ENCODE measurements around the gene TMOD4. TPM values are rescaled to one million over a fixed set of nuclear protein-coding genes. Genes with fewer than 3 reads are reported as not detected.

The TMOD4 gene
- total RNA-seq, 1 donor from 2014 or later = not detected

DNA sequence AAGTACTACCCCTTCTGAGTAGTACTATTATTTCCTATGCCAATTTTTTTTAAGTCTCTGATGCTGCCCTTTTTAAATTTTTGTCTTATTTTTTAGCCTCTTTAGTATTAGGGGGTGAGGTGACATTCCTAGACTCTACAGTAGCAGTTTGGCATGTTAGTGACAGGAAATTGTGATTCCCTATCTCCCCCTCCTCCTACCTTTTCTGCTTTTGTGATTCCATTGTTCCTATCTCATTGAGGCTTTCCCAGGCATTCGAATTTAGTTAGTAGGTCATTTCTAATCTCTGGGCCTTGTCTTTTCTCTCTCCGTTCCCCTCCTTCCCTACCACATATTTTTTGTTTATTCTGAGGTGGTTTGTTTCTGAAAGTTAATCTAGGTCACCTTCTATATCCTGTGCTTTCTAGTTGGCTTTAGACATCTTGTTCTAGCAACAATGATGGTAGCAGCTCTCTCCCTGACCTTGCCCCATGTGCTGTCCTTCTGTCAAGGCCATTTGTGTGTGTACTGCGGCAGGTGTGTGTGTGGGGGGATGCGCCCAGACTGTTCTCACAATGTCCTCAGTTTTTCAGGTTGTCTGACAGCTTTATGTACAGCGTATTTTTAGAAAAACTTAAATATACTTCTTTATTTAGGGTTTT is 50.9 kb downstream of the TMOD4 start:
- TF ChIP-seq, protein P1, sequence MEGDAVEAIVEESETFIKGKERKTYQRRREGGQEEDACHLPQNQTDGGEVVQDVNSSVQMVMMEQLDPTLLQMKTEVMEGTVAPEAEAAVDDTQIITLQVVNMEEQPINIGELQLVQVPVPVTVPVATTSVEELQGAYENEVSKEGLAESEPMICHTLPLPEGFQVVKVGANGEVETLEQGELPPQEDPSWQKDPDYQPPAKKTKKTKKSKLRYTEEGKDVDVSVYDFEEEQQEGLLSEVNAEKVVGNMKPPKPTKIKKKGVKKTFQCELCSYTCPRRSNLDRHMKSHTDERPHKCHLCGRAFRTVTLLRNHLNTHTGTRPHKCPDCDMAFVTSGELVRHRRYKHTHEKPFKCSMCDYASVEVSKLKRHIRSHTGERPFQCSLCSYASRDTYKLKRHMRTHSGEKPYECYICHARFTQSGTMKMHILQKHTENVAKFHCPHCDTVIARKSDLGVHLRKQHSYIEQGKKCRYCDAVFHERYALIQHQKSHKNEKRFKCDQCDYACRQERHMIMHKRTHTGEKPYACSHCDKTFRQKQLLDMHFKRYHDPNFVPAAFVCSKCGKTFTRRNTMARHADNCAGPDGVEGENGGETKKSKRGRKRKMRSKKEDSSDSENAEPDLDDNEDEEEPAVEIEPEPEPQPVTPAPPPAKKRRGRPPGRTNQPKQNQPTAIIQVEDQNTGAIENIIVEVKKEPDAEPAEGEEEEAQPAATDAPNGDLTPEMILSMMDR (IDR thresholded peaks at IDR 0.05; ENCODE audit: insufficient read depth, low read length, poor library complexity, severe bottlenecking) = no peak
- Histone ChIP-seq H3K27me3 (ENCODE audit: control insufficient read depth, insufficient read depth, low read length) (no peaks in the 10 kb centered on the region), H3K36me3 (ENCODE audit: control insufficient read depth, insufficient read depth, low read length) (no peaks in the 10 kb centered on the region), H3K4me3 (ENCODE audit: low read depth, low read length) (no peak overlapping the region)
- DNase-seq (ENCODE audit: low read depth) = no peak

Other genes with a start within 250 kb of the TMOD4 start
- gene SETDB1, start 249.6 kb downstream of the TMOD4 start, total RNA-seq = 24.2 and 25.5 TPM in 2 replicates
- gene CERS2, start 201.1 kb downstream of the TMOD4 start, total RNA-seq = 138 and 143 TPM in 2 replicates
- 0.21 and 1.3 TPM in 2 replicates for gene ANXA9, start 193.7 kb downstream of the TMOD4 start, total RNA-seq
- gene MINDY1, start 169.1 kb downstream of the TMOD4 start, total RNA-seq = 7.7 and 8.4 TPM in 2 replicates
- gene PRUNE1, start 167.5 kb downstream of the TMOD4 start, total RNA-seq = 12.1 and 15.8 TPM in 2 replicates
- 0.17 TPM in 1 of 2 replicates, not detected in the other for gene BNIPL, start 139.4 kb downstream of the TMOD4 start, total RNA-seq
- 0.71 and 3.0 TPM in 2 replicates for gene C1orf56, start 128.2 kb downstream of the TMOD4 start, total RNA-seq
- gene CDC42SE1, start 116.4 kb downstream of the TMOD4 start, total RNA-seq = 114 and 124 TPM in 2 replicates
- 26.4 and 26.8 TPM in 2 replicates for gene MLLT11, start 115.6 kb downstream of the TMOD4 start, total RNA-seq
- 3.7 and 4.7 TPM in 2 replicates for gene GABPB2, start 105.2 kb downstream of the TMOD4 start, total RNA-seq
- 6.9 and 9.9 TPM in 2 replicates for gene SEMA6C, start 29.4 kb downstream of the TMOD4 start, total RNA-seq
- not detected in 2 replicates for gene TNFAIP8L2, start 19.3 kb downstream of the TMOD4 start, total RNA-seq
- gene LYSMD1, start 10.1 kb downstream of the TMOD4 start, total RNA-seq = 8.1 and 9.7 TPM in 2 replicates
- 52.6 and 60.1 TPM in 2 replicates for gene SCNM1, start 9.8 kb downstream of the TMOD4 start, total RNA-seq
- 79.1 and 83.4 TPM in 2 replicates for gene VPS72, start 14.2 kb upstream of the TMOD4 start, total RNA-seq
- gene PIP5K1A, start 22.6 kb upstream of the TMOD4 start, total RNA-seq = 59.7 and 63.6 TPM in 2 replicates
- 152 and 178 TPM in 2 replicates for gene PSMD4, start 78.8 kb upstream of the TMOD4 start, total RNA-seq
- 27.9 and 35.3 TPM in 2 replicates for gene ZNF687, start 106.3 kb upstream of the TMOD4 start, total RNA-seq
- gene PI4KB, start 151.4 kb upstream of the TMOD4 start, total RNA-seq = 42.3 and 44.1 TPM in 2 replicates
- 32.4 and 41.8 TPM in 2 replicates for gene RFX5, start 171.3 kb upstream of the TMOD4 start, total RNA-seq
- gene SELENBP1, start 196.7 kb upstream of the TMOD4 start, total RNA-seq = 2.3 and 5.8 TPM in 2 replicates
- gene PSMB4, start 223.6 kb upstream of the TMOD4 start, total RNA-seq = 301 and 332 TPM in 2 replicates

Measured in kidney epithelial cell (primary cell).